ENCODE results near the gene MIAT.

- TF ChIP-seq CTCF (IDR thresholded peaks at IDR 0.05) = no peak
- no peak for TF ChIP-seq EP300 (IDR thresholded peaks at IDR 0.05)
These were observed 67.8 kb downstream of the MIAT start for GRCh38 chr22:26725012-26725676.
